ENCODE data around the gene FBXL12. TPM values are rescaled to one million over a fixed set of nuclear protein-coding genes. Genes with fewer than 3 reads are reported as not detected.
A peak's percentile ranks its signal among the peaks of the same experiment; 100 is the strongest.
"Not testable (repeated sequence)": the region's sequence is repeated elsewhere in the genome, so short reads cannot be mapped to it uniquely, and the experiment has no call there.

The FBXL12 gene
- polyA plus RNA-seq, 1 donor from 2014 or later: 31.5 TPM

- Histone ChIP-seq H3K9me3 (ENCODE audit: low read length) (no peaks in the 10 kb centered on the region), H3K4me3 (ENCODE audit: low read length) (peak overlapping the region; percentile 78), H4K20me1 (ENCODE audit: insufficient read depth) (no peaks in the 10 kb centered on the region), H3K4me2 (ENCODE audit: low read length) (peak overlapping the region; percentile 62), H3K27ac (ENCODE audit: low read length) (peak overlapping the region; percentile 93), H3K27me3 (ENCODE audit: insufficient read depth, low read depth, low read length) (no peaks in the 10 kb centered on the region), H3K9ac (ENCODE audit: low read length) (peak overlapping the region; percentile 95), H2AFZ (ENCODE audit: low read depth, low read length) (peak overlapping the region; percentile 91), H3F3A (ENCODE audit: insufficient read depth, low read length, poor library complexity, severe bottlenecking) (no peaks in the 10 kb centered on the region), H3K36me3 (ENCODE audit: insufficient read depth, low read length) (no peaks in the 10 kb centered on the region), H3K9me2 (ENCODE audit: insufficient read depth, low read length) (no peaks in the 10 kb centered on the region), H3K79me2 (replicated peaks; ENCODE audit: insufficient read depth, low read length) (no peaks in the 10 kb centered on the region)
- TF ChIP-seq EZH2 (IDR thresholded peaks at IDR 0.05; ENCODE audit: borderline replicate concordance, insufficient read depth, low read length, poor library complexity, severe bottlenecking): no peak
- peak; percentile 85 for TF ChIP-seq POLR2AphosphoS5 (IDR thresholded peaks at IDR 0.05)
- TF ChIP-seq RAD21 (conservative IDR thresholded peaks at IDR 0.05): no peak
- TF ChIP-seq CTCF (IDR thresholded peaks at IDR 0.05; ENCODE audit: poor library complexity, severe bottlenecking): peak; percentile 34
- TF ChIP-seq EP300 (conservative IDR thresholded peaks at IDR 0.05; ENCODE audit: poor library complexity, severe bottlenecking): no peak
- no peak for TF ChIP-seq SMC3 (conservative IDR thresholded peaks at IDR 0.05; ENCODE audit: poor library complexity)
- no peak for TF ChIP-seq TAF1 (IDR thresholded peaks at IDR 0.05; ENCODE audit: low read depth)
- peak; percentile 57 for TF ChIP-seq REST (IDR thresholded peaks at IDR 0.05; ENCODE audit: borderline replicate concordance)
- TF ChIP-seq MXI1 (conservative IDR thresholded peaks at IDR 0.05; ENCODE audit: poor library complexity, severe bottlenecking): peak; percentile 94
These were observed 26.4 kb downstream of the FBXL12 start for GRCh38 chr19:9792206-9793070.

GRCh38 chr19:9791552-9792205, 27.2 kb downstream of the FBXL12 start:
- Histone ChIP-seq H3K27ac (ENCODE audit: low read length) (peak overlapping the region; percentile 93), H3K9ac (ENCODE audit: low read length) (peak overlapping the region; percentile 95)

GRCh38 chr19:9791073-9791367, 27.9 kb downstream of the FBXL12 start:
- peak overlapping the region; percentile 78 for H3K4me3 ChIP-seq (ENCODE audit: low read length)
- H3F3A ChIP-seq (ENCODE audit: insufficient read depth, low read length, poor library complexity, severe bottlenecking); H2AFZ ChIP-seq (ENCODE audit: low read depth, low read length); H3K27me3 ChIP-seq (ENCODE audit: insufficient read depth, low read depth, low read length); H3K79me2 ChIP-seq (replicated peaks; ENCODE audit: insufficient read depth, low read length); H3K36me3 ChIP-seq (ENCODE audit: insufficient read depth, low read length); H3K9me2 ChIP-seq (ENCODE audit: insufficient read depth, low read length); H3K9me3 ChIP-seq (ENCODE audit: low read length); H4K20me1 ChIP-seq (ENCODE audit: insufficient read depth): not testable (repeated sequence)
- peak overlapping the region; percentile 95 for H3K9ac ChIP-seq (ENCODE audit: low read length)
- peak overlapping the region; percentile 35 for H3K4me2 ChIP-seq (ENCODE audit: low read length)
- H3K27ac ChIP-seq (ENCODE audit: low read length): peak overlapping the region; percentile 93

More at GRCh38 chr19:9791552-9792205, 27.2 kb downstream of the FBXL12 start:
- no peaks in the 10 kb centered on the region for H3F3A ChIP-seq (ENCODE audit: insufficient read depth, low read length, poor library complexity, severe bottlenecking)
- no peaks in the 10 kb centered on the region for H3K27me3 ChIP-seq (ENCODE audit: insufficient read depth, low read depth, low read length)
- peak overlapping the region; percentile 35 for H3K4me2 ChIP-seq (ENCODE audit: low read length)
- TF ChIP-seq RAD21 (conservative IDR thresholded peaks at IDR 0.05) (peak; percentile 15), SMC3 (conservative IDR thresholded peaks at IDR 0.05; ENCODE audit: poor library complexity) (no peak), POLR2AphosphoS5 (IDR thresholded peaks at IDR 0.05) (peak; percentile 76)
- no peaks in the 10 kb centered on the region for H3K9me2 ChIP-seq (ENCODE audit: insufficient read depth, low read length)
- H2AFZ ChIP-seq (ENCODE audit: low read depth, low read length): peak overlapping the region; percentile 91
- no peaks in the 10 kb centered on the region for H3K36me3 ChIP-seq (ENCODE audit: insufficient read depth, low read length)
- no peaks in the 10 kb centered on the region for H3K9me3 ChIP-seq (ENCODE audit: low read length)
- H3K4me3 ChIP-seq (ENCODE audit: low read length): peak overlapping the region; percentile 78
- no peaks in the 10 kb centered on the region for H3K79me2 ChIP-seq (replicated peaks; ENCODE audit: insufficient read depth, low read length)
- no peaks in the 10 kb centered on the region for H4K20me1 ChIP-seq (ENCODE audit: insufficient read depth)

GRCh38 chr19:9789579-9789978, 29.3 kb downstream of the FBXL12 start:
- not testable (repeated sequence) for H3K9me2 ChIP-seq (ENCODE audit: insufficient read depth, low read length); H3F3A ChIP-seq (ENCODE audit: insufficient read depth, low read length, poor library complexity, severe bottlenecking); H3K9me3 ChIP-seq (ENCODE audit: low read length); H3K27me3 ChIP-seq (ENCODE audit: insufficient read depth, low read depth, low read length); H3K9ac ChIP-seq (ENCODE audit: low read length); H3K79me2 ChIP-seq (replicated peaks; ENCODE audit: insufficient read depth, low read length); H3K36me3 ChIP-seq (ENCODE audit: insufficient read depth, low read length); H3K4me3 ChIP-seq (ENCODE audit: low read length); H4K20me1 ChIP-seq (ENCODE audit: insufficient read depth); H3K27ac ChIP-seq (ENCODE audit: low read length); H3K4me2 ChIP-seq (ENCODE audit: low read length); H2AFZ ChIP-seq (ENCODE audit: low read depth, low read length)
